GM21423 (cell line): Measurements from ENCODE around the gene NOP14.
"Not testable (repeated sequence)": the region's sequence is repeated elsewhere in the genome, so short reads cannot be mapped to it uniquely, and the experiment has no call there.

Source experiments
- ATAC-seq: cut with Tn5 transposase; IDR thresholded peaks from one replicate; pipeline ENCODE4 v1.9.1; 2021; ENCODE audit warnings: mild to moderate bottlenecking, moderate library complexity; ENCODE audit not compliant: unreplicated experiment

NOP14 gene

DNA sequence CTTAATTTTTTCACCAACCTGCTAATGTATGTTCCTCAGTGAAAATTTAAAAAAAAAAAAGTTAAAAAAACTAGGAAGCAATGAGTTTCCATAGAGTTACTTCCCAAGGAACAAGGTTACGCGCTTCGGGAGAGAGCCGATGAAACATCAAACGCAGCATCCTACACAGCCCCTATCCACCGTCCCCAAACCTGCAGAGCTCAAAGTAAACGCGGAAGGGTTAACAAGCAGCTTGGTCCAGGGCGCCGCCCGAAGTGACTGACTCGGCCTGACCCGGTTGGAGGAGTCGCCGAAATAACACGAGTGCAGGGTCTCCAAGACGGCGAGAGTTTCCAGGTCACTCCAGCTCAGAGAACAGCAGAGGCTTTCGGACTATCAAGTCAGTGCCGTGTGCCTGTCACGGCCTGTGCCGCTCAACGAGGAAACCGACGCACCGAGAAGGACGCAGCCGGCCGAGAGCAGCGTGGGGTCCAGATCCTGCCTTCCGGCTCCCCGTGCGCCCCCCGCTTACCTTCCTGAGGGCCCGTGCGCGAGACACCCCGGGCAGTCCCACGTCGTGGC is 512 bp downstream of the NOP14 start:
- ATAC-seq, result peak; percentile 26

GRCh38 chr4:2961811-2962441 is 1.3 kb downstream of the NOP14 start:
- ATAC-seq, result no peak

- ATAC-seq, result no peak
These were observed 1.8 kb downstream of the NOP14 start for GRCh38 chr4:2961421-2961810.

GRCh38 chr4:2960450-2960849 is 2.8 kb downstream of the NOP14 start:
- ATAC-seq, result not testable (repeated sequence)

DNA sequence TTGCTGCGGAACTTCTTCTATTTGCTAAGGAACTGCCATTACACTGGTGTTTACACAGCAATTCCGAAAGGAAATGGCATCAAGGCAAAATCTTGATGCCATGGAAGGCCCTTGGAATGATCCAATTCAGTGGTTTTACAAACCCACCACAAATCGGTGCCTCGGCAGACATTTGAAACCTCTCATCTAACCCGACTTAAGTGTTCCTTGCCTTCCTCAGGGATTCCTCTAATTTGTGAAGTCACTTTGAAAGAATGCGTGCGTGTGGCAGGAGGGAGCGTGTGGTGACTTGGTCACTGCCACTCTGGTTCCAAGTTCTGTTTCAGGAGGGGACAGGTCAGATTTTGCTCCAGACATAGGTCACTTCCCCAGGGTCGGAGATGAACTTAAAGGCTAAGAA is 4.8 kb downstream of the NOP14 start:
- ATAC-seq, result no peak

- ATAC-seq, result not testable (repeated sequence)
These were observed 7.8 kb downstream of the NOP14 start for GRCh38 chr4:2955186-2956044.

DNA sequence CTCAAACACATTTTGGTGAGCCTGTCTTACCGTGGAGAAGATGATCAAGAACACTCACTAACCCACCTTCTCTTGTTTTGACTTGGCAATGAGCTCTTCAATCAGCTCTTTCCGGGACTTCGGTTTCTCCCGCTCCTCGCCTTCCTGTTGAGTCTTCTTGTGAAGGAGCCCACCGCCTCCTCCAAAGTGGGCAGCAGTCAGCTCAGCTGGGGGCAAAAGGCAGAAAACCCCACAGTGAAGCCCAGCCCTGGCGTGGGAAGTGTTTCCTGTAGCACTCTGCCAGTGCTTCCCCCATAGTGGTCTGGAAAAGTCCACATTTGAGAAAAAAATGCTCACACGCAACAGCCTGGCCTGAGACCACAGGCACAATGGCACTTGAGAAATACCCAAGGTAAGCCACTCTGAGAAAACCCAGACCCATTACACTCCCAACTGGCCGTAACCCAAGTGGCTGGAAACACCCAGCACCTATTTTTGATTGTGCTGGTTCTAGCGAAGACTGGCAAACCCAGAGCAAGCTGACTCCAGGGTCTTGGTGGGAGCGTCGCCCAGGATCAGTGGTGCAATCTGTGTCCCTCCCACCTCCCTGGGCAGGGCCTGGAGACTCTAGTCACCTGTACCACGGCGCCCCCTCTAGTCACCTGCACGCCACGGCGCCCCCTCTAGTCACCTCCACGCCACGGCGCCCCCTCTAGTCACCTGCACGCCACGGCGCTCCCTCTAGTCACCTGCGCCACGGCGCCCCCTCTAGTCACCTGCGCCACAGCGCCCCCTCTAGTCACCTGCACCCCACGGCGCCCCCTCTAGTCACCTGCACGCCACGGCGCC is 8.6 kb downstream of the NOP14 start:
- ATAC-seq, result peak; percentile 53

DNA sequence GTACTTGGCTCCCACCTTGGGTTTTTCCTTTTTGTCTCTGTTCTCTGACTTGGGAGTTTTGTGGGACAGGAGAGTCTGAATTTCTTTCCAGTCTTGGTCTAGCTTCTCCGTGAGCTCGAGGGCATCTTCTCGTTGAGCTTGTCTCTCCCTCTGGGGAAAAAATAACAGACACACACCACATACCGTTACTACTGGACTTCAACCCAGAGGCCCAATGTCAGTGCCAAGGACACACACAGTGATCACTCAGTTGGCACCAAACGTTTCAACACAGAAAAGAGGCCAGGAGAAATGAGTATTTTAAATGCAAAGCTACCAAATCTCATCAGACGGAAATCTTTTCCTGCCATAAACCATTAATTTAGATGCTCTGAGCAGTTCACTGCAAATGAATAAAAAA is 9.7 kb downstream of the NOP14 start:
- no peak for ATAC-seq

- ATAC-seq, result no peak
These were observed 12.8 kb downstream of the NOP14 start for GRCh38 chr4:2950221-2950989.

- no peak for ATAC-seq
These were observed 13.5 kb downstream of the NOP14 start for GRCh38 chr4:2949782-2950125.

DNA sequence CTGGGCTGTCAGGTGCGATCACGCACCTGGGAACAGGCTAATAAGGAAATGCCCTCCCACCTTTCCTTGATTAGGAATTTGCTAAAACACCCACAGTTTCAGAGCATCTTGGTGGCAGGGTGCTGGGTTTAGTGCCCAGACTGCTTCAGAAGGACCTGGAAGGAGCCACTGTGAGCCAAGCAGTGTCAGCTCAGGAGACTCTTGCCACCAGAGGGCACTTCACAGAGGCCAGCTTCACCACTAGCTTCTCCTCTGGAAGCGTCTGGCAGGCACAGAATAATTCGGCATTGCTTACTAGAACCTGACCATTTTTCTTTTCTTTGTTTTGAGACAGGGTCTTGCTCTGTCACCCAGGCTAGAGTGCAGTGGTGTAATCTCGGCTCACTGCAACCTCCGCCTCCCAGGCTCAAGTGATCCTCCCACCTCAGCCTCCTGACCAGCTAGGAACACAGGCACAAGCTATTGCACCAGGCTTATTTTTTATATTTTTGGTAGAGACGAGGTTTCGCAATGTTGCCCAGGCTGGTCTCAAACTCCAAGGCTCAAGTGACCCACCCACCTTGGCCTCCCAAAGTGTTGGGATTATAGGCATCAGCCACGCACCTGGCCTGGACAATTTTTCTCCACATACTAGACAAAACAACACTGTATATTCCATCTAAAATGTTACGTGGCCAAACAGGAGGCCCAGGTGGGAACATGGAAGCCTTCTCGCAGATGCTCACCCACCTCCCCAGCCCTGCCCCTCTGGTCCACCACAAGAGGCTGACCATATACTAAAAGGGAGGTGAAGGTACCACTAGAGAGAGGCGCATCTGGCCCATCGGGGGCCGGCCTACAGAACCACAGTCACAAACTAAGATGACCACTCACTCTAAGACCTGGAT is 14.1 kb downstream of the NOP14 start:
- ATAC-seq, result no peak

DNA sequence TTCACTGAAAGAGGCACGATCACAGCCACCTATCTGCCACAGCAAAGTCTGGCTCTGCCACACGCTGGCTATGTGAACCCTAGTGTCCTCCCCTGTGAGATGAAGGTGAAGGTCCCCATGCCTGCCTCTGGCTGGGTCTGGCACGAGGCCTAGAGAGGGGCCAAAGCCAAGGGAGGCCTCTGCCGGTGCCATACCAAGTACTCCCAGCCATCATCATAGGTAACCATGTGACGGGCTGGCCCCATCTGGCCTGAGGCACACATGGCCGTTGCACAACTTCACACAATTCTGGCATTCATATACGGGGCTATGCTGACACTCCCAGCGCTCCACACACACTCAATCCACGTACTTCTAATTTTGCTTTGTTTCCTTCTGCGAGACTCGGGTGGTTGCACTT is 15.3 kb downstream of the NOP14 start:
- ATAC-seq, result no peak

DNA sequence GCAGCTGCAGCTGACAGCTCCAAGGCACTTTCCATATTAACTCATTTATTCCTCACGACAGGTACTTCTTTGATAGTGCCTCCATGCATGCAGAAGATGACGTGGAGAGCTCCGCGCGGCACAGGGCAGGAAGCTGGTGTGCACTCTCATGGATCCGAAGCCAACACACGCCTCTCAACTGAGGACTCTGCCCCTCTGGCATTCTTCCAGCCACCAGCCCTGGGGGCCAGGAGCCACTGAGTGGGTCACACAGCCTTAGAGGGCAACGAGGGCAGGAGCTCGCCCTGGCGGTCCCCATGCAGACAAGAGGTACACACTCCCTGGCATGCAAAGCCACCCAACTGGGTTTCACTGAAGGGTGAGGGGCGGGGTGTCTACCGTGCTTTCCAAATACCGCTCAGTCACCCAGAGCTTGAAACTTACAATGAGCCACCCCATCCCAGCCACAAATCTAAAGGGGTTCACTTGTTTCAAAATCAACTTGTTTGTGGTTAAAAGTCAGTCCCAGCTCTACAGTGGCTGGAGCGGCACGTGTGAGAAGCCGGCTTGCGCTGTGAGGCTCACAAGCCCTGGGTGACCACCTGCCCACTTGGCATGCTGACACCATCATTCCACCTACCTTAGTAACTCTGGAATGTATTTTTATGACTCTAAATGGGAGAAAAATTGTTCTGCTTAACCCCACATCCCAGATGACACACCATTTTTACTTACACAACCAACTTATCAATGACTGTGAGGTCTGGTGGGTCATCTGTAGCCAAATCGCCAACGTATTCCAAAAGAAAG is 16.2 kb downstream of the NOP14 start:
- ATAC-seq, result no peak

DNA sequence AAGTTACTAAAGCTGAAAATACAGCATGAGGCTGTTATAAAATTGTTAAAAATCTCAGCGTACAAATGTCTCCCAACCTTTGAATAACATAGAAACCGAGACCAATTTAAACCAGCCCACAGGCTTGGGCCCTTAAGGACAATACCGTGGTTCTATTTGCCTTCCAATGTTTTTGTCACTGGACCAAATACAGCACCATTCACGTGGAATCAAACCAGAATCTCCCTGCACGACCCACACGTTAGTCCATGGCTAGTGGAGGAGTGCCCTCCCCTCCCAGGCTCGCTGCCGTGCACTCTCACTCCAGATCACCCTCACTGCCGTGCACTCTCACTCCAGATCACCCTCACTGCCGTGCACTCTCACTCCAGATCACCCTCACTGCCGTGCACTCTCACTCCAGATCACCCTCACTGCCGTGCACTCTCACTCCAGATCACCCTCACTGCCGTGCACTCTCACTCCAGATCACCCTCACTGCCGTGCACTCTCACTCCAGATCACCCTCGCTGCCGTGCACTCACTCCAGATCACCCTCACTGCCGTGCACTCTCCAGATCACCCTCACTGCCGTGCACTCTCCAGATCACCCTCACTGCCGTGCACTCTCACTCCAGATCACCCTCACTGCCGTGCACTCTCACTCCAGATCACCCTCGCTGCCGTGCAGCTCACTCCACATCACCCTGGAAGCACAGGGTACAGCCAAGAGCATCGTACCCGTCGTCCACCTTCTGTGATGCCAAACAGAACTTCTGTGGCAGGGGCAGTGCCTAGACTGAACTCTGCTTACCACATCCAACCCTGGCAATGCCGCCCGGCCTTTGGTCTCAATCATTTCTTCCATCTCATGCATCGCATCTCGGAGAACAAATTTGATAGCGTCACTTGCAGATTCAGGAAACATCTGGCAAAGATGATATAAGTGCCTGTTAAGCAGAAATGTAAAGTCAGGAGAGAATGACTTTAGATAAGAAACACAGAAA is 17.3 kb downstream of the NOP14 start:
- not testable (repeated sequence) for ATAC-seq

DNA sequence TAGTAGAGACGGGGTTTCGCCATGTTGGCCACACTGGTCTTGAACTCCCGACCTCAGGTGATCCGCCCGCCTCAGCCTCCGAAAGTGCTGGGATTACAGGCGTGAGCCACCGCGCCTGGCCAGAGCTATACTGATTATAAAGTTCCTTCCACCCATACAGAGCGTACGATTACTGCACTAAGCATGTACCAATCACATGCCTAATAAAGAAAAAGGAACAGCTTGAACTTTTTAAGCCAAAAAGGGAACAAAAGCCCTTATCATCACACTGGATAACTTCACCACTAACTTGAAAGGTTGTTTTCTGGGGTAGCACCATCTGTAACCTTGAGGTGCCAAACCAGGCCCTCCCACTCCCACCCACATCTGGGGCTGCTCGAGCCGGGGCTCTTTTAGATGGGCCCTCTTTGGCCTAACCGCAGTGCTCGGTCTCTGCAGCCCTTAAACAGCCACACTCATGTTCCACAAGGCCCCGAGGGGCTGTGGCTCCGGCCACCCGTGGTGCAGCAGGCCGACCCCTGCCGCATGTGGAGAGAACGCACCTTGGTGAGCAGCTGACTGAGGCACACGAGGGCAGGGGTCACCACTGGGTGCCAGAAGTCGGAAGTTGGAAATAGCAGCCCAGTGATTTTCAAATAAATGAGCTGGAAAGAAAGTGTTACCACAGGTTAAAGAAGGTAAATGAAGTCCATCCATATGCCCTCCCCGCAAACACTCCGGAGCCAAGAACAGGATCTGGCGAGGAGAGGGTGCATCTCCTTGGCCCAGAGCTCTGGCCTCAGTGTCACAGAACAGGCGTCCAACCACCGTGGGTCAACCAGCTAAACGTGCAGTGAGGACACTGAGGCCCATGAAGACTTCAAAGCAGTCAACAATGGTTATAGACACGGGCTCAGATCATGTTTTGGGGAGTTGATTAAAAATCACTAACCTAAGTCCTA is 18.4 kb downstream of the NOP14 start:
- ATAC-seq, result no peak

DNA sequence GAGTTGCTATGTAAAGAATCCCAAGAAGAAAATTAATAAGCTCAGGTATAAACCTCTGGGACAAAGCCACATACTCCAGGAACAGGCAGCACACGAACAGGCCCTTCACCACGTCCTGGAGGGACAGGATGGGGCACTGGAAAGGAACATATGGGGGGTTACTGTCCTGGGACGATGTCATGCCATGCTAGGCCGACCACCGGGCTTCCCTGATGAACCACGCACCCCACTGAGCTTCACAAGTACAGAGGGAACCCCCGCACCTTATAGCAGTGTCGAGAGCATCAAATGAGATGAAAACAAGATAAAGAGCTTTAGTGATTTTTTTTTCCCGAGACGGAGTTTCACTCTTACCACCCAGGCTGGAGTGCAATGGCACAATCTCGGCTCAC is 19.1 kb downstream of the NOP14 start:
- ATAC-seq, result no peak
